Esophagus squamous epithelium (tissue), 4 donors: ENCODE results near the gene C3orf18.

ENCODE experiments used
- CTCF ChIP-seq, 6 experiments: fragments of 450-650 bp in 4 of 6; fragments of 200-600 bp in 2 of 6; sonication (generic) in 2 of 6; IDR thresholded peaks; one replicate each; pipeline ENCODE4 v1.5.1; 2016 to 2019; ENCODE audit warnings: antibody characterized with exemption in 6 of 6, mild to moderate bottlenecking in 4 of 6, moderate library complexity in 4 of 6
- POLR2A ChIP-seq, 4 donors: fragments of 450-650 bp; IDR thresholded peaks; one replicate each; pipeline ENCODE4 v1.6.1; 2017; ENCODE audit warnings: antibody characterized with exemption in 4 of 4, mild to moderate bottlenecking in 4 of 4, moderate library complexity in 3 of 4

DNA sequence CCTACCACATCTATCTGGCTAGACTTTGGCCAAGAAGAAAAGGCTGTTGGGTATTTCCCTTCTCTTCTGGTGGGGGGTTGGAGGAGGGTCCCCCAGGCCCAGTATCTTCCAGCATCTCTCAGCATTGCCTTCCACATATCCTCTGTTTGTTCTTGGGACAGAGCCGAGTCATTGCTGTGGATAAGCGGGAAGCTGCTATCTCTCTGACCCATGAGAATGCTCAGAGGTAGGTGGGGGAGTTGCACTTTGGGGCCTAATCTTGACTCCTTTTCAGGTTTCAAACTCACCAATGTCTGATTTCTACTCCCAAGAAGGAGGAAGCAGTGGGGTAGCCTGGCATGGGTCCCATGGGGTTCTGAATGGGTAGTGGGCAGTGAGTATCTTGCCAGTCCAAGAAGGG lies 9.8 kb upstream of the C3orf18 start:
- TF ChIP-seq CTCF (IDR thresholded peaks at IDR 0.05) (no peak), POLR2A (IDR thresholded peaks at IDR 0.05) (no peak)
